DOHH2 (cell line): ENCODE results near the gene TPH2.

Experiments used
- H3F3A ChIP-seq: fragments of 200-600 bp; sonication (generic), shearing (Covaris generic); 2 replicates; pipeline ENCODE4 v1.6.0; 2016; ENCODE audit warnings: antibody characterized with exemption, mild to moderate bottlenecking; ENCODE audit not compliant: control insufficient read depth, insufficient read depth
- H3K27ac ChIP-seq: fragments of 200-600 bp; sonication (generic); 2 replicates; pipeline ENCODE4 v1.5.1; 2014; ENCODE audit warnings: low read depth, mild to moderate bottlenecking, low read length, moderate library complexity
- H3K27me3 ChIP-seq: fragments of 200-600 bp; sonication (generic); 2 replicates; pipeline ENCODE4 v1.6.1; 2014; ENCODE audit warnings: mild to moderate bottlenecking, low read length, mixed read lengths; ENCODE audit not compliant: control insufficient read depth
- H3K36me3 ChIP-seq: fragments of 200-600 bp; sonication (generic); 2 replicates; pipeline ENCODE4 v1.6.1; 2014; ENCODE audit warnings: mild to moderate bottlenecking, low read length, moderate library complexity, mixed read lengths; ENCODE audit not compliant: control insufficient read depth
- H3K4me1 ChIP-seq: fragments of 200-600 bp; sonication (generic); 2 replicates; pipeline ENCODE4 v1.6.1; 2014; ENCODE audit warnings: mild to moderate bottlenecking, low read length, mixed read lengths; ENCODE audit not compliant: control insufficient read depth
- H3K4me2 ChIP-seq: fragments of 200-600 bp; sonication (generic); 2 replicates; pipeline ENCODE4 v1.6.0; 2014; ENCODE audit warnings: mild to moderate bottlenecking, low read length, moderate library complexity
- H3K4me3 ChIP-seq: fragments of 200-600 bp; sonication (generic); 2 replicates; pipeline ENCODE4 v1.5.1; 2014; ENCODE audit warnings: mild to moderate bottlenecking, low read length, mixed read lengths
- H3K79me2 ChIP-seq: fragments of 200-600 bp; sonication (generic); 2 replicates; pipeline ENCODE4 v1.6.1; 2014; ENCODE audit warnings: mild to moderate bottlenecking, low read length, mixed read lengths; ENCODE audit not compliant: control insufficient read depth
- H3K9me2 ChIP-seq: fragments of 200-600 bp; sonication (generic); replicated peaks from 2 replicates; pipeline ENCODE4 v1.6.1; 2014; ENCODE audit warnings: mild to moderate bottlenecking, low read length, mixed read lengths; ENCODE audit not compliant: control insufficient read depth
- H3K9me3 ChIP-seq: fragments of 200-600 bp; sonication (generic); 2 replicates; pipeline ENCODE4 v1.6.1; 2014; ENCODE audit warnings: antibody characterized with exemption, low read length, mixed read lengths; ENCODE audit not compliant: control insufficient read depth, insufficient read depth
- H4K20me1 ChIP-seq: fragments of 200-600 bp; sonication (generic); 2 replicates; pipeline ENCODE4 v1.6.0; 2014; ENCODE audit warnings: low read depth, mild to moderate bottlenecking, antibody characterized with exemption, low read length, moderate library complexity; ENCODE audit not compliant: control insufficient read depth, insufficient read depth
- CTCF ChIP-seq: fragments of 200-600 bp; sonication (generic); IDR thresholded peaks from one replicate; pipeline ENCODE4 v1.5.1; 2014; ENCODE audit warnings: antibody characterized with exemption, mild to moderate bottlenecking, low read depth, low read length; ENCODE audit not compliant: poor library complexity, severe bottlenecking
- EZH2phosphoT487 ChIP-seq: fragments of 200-600 bp; sonication (generic); IDR thresholded peaks from 2 replicates; pipeline ENCODE4 v1.6.1; 2017; ENCODE audit warnings: borderline replicate concordance, mild to moderate bottlenecking, antibody characterized with exemption, low read length, moderate library complexity, mixed read lengths

Gene TPH2

GRCh38 chr12:72030277-72030676, 91.6 kb downstream of the TPH2 start:
- H3K79me2 ChIP-seq = no peaks in the 10 kb centered on the region
- H3K27me3 ChIP-seq = peaks cover 2% of the 10 kb centered on the region; the same call in 1 of the 2 replicates
- no peaks in the 10 kb centered on the region for H3K9me2 ChIP-seq
- no peaks in the 10 kb centered on the region for H3F3A ChIP-seq
- H3K9me3 ChIP-seq = no peaks in the 10 kb centered on the region
- no peak overlapping the region for H3K4me3 ChIP-seq
- no peaks in the 10 kb centered on the region for H4K20me1 ChIP-seq
- no peaks in the 10 kb centered on the region for H3K36me3 ChIP-seq
- H3K4me1 ChIP-seq = no peaks in the 10 kb centered on the region
- TF ChIP-seq CTCF (no peak), EZH2phosphoT487 (no peak)
- H3K4me2 ChIP-seq = no peak overlapping the region
- no peak overlapping the region for H3K27ac ChIP-seq

- TF ChIP-seq CTCF (no peak), EZH2phosphoT487 (no peak)
- no peak overlapping the region for H3K27ac ChIP-seq
- H3K27me3 ChIP-seq = peaks cover 2% of the 10 kb centered on the region; the same call in 1 of the 2 replicates
- H3K79me2 ChIP-seq = no peaks in the 10 kb centered on the region
- H3K4me3 ChIP-seq = no peak overlapping the region
- H3K4me2 ChIP-seq = no peak overlapping the region
- no peaks in the 10 kb centered on the region for H3F3A ChIP-seq
- no peaks in the 10 kb centered on the region for H4K20me1 ChIP-seq
- no peaks in the 10 kb centered on the region for H3K36me3 ChIP-seq
- H3K9me3 ChIP-seq = no peaks in the 10 kb centered on the region
- H3K4me1 ChIP-seq = no peaks in the 10 kb centered on the region
- no peaks in the 10 kb centered on the region for H3K9me2 ChIP-seq
Observed at GRCh38 chr12:72031066-72031465, 92.4 kb downstream of the TPH2 start.

GRCh38 chr12:72033991-72034390, 95.3 kb downstream of the TPH2 start:
- no peak overlapping the region for H3K4me3 ChIP-seq
- no peaks in the 10 kb centered on the region for H3K9me2 ChIP-seq

More at GRCh38 chr12:72033991-72034390, 95.3 kb downstream of the TPH2 start:
- H3K27me3 ChIP-seq = no peaks in the 10 kb centered on the region
- no peaks in the 10 kb centered on the region for H3K9me3 ChIP-seq
- H3F3A ChIP-seq = no peaks in the 10 kb centered on the region
- no peak overlapping the region for H3K4me2 ChIP-seq
- H4K20me1 ChIP-seq = no peaks in the 10 kb centered on the region
- no peaks in the 10 kb centered on the region for H3K79me2 ChIP-seq
- no peaks in the 10 kb centered on the region for H3K4me1 ChIP-seq
- H3K27ac ChIP-seq = no peak overlapping the region
- no peaks in the 10 kb centered on the region for H3K36me3 ChIP-seq
- TF ChIP-seq CTCF (no peak), EZH2phosphoT487 (no peak)
